GM19452 (cell line): ENCODE data around the gene DLG4.
"Not testable (repeated sequence)": the region's sequence is repeated elsewhere in the genome, so short reads cannot be mapped to it uniquely, and the experiment has no call there.

Experiments
- ATAC-seq: cut with Tn5 transposase; IDR thresholded peaks from one replicate; pipeline ENCODE4 v1.9.1; 2021; ENCODE audit not compliant: unreplicated experiment

DLG4 gene

GRCh38 chr17:7190276-7190917 lies 29.2 kb downstream of the DLG4 start:
- no peak for ATAC-seq

- ATAC-seq: no peak
Measured at GRCh38 chr17:7186241-7186640, 33.4 kb downstream of the DLG4 start.

- no peak for ATAC-seq
Measured at GRCh38 chr17:7184647-7185046, 35.0 kb downstream of the DLG4 start.

- ATAC-seq: no peak
Measured at GRCh38 chr17:7184091-7184488, 35.5 kb downstream of the DLG4 start.

- ATAC-seq: no peak
Measured at GRCh38 chr17:7183433-7184090, 36.1 kb downstream of the DLG4 start.

- not testable (repeated sequence) for ATAC-seq
Measured at GRCh38 chr17:7182101-7182500, 37.5 kb downstream of the DLG4 start.

- ATAC-seq: no peak
Measured at GRCh38 chr17:7179317-7180254, 40.0 kb downstream of the DLG4 start, which contains the start of gene ASGR1. TSS of gene ASGR1 (minus strand) at chr17:7179370. CDS start at chr17:7178563, 807 bp downstream.

GRCh38 chr17:7178973-7179316 lies 40.7 kb downstream of the DLG4 start:
- ATAC-seq: no peak

- ATAC-seq: no peak
Measured at GRCh38 chr17:7177954-7178477, 41.6 kb downstream of the DLG4 start.

GRCh38 chr17:7177191-7177953 lies 42.3 kb downstream of the DLG4 start:
- no peak for ATAC-seq

- no peak for ATAC-seq
Measured at GRCh38 chr17:7176841-7177190, 42.8 kb downstream of the DLG4 start.

- ATAC-seq: no peak
Measured at GRCh38 chr17:7176107-7176840, 43.4 kb downstream of the DLG4 start.

- ATAC-seq: no peak
Measured at GRCh38 chr17:7175330-7175733, 44.3 kb downstream of the DLG4 start.

- no peak for ATAC-seq
Measured at GRCh38 chr17:7174603-7175326, 44.9 kb downstream of the DLG4 start.

- no peak for ATAC-seq
Measured at GRCh38 chr17:7173687-7174602, 45.7 kb downstream of the DLG4 start.

- not testable (repeated sequence) for ATAC-seq
Measured at GRCh38 chr17:7172522-7173191, 47.0 kb downstream of the DLG4 start.

- not testable (repeated sequence) for ATAC-seq
Measured at GRCh38 chr17:7169565-7169908, 50.1 kb downstream of the DLG4 start.
